HG02885 (cell line): ENCODE data around the gene FLYWCH1.

Source experiments
- ATAC-seq: cut with Tn5 transposase; IDR thresholded peaks from one replicate; pipeline ENCODE4 v1.9.1; 2021; ENCODE audit warnings: mild to moderate bottlenecking; ENCODE audit not compliant: unreplicated experiment, poor library complexity

FLYWCH1 gene

GRCh38 chr16:2911638-2912329 is at the start of gene FLYWCH1:
Gene FLYWCH1 (plus strand): TSS chr16:2911931. CDS start chr16:2929686, 17,755 bp downstream.
- ATAC-seq: peak; percentile 93

- ATAC-seq: no peak
These were observed 46.1 kb upstream of the FLYWCH1 start for GRCh38 chr16:2865651-2866050.

DNA sequence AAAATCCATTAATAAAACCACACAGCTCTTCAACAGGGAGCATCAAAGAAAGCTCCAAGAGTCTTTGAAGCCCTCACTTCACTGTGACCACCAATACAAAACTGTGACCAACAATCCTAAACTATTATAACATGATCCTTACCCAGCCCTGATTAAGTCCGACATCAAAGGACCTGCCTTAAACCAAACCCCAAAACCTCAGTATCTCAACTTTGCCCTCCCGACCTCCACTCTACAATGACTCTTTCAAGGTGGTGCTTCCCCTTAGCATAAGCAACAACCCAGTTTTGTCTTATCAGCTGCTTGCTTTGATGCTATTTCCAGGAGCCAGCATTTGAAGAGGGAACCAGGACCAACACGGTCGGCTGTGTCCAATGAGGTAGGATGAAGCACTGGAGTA is 45.3 kb upstream of the FLYWCH1 start:
- ATAC-seq: no peak

GRCh38 chr16:2867661-2867986 is 44.1 kb upstream of the FLYWCH1 start:
- ATAC-seq: no peak

DNA sequence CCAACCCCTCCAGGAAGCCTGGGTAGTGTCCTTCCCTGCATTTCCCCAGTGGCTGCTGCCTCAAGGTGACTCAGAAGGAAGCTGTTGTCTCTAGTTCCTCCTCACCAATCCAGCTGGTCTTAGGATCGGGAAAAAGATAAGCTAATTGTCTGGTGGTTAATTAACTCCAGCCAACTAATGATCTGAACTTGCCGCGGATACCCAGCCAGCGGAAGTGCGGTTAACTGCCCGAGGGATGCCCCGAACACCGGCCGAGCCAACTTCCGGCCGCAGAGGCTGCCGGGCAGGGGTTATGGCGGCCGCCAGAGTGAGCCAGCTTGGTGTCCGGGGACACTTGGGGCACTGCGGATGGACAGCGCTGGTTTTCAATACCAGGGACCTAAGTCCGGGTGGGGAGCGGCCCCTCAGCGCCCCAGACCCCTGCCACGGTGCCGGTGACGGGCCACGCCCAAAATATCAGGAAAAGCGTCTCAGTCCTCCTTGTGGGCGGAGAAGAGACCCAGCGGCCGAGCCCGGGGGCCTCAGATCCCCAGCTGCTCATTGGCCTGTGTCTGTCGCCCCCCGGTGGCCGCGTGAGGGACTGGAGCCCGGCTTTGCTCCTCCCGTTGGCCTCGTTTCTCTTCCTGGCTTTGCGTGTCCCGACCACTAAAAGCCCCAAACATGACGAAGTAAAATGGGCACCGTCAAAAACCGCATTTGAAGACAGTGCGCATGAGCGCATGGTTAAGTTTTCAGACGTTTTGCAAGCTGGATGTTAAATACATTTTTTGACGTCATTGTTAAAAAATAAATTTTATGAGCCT is 43.5 kb upstream of the FLYWCH1 start:
- ATAC-seq: peak; percentile 89

DNA sequence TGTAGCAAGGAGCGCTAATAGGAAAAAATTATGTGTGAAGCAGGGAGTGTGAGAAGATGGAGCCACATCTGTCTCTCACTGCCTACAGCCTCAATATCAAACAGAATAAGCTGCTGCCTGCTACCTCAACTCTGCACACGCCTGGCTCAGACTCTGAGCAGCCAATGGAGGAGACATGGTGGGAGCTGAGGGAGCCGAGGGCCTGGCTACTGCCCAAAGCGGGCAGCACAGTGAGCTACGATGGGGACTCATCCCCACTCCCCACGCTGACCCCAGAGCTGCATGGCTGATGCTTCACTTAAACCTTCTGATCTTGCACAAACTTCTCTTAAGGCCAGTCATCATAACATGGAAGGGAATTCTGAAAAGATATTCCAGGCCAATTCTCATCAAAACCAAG is 39.8 kb upstream of the FLYWCH1 start:
- no peak for ATAC-seq

DNA sequence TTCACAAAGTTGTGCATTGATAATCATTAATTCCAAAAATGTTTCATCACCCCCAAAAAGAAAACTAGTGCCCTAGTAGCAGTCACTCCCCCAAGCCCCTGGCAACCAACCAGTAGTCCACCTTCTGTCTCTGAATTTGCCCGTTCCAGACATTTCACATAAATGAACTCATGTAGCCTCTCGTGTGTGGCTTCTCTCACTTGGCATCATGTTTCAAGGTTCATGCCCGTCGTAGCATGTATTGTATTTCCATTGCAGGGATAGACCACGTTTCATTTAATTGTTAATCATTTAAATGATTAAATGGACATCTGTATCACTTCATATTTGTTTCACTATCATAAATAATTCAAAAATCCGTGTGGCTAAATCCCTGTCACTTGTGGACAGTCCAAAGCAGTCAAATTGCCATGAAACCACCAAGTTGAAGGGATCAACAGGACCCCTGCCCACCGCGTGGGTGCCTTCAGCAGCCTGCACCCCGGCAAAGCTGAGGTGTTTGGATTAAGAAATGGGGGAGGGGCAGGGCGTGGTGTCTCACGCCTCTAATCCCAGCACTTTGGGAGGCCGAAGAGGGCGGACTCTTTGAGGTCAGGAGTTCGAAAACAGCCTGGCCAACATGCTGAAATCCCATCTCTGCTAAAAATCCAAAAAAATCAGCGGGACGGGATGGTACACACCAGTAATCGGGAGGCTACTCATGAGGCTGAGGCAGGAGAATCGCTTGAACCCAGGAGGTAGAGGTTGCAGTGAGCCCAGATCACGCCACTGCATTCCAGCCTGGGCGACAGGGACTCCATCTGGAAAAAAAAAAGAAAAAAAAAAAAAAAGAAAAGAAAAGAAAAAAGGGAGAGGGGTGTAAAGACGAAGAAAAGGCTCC is 37.5 kb upstream of the FLYWCH1 start:
- ATAC-seq: no peak

- ATAC-seq: peak; percentile 65
These were observed 36.8 kb upstream of the FLYWCH1 start for GRCh38 chr16:2874912-2875362.

DNA sequence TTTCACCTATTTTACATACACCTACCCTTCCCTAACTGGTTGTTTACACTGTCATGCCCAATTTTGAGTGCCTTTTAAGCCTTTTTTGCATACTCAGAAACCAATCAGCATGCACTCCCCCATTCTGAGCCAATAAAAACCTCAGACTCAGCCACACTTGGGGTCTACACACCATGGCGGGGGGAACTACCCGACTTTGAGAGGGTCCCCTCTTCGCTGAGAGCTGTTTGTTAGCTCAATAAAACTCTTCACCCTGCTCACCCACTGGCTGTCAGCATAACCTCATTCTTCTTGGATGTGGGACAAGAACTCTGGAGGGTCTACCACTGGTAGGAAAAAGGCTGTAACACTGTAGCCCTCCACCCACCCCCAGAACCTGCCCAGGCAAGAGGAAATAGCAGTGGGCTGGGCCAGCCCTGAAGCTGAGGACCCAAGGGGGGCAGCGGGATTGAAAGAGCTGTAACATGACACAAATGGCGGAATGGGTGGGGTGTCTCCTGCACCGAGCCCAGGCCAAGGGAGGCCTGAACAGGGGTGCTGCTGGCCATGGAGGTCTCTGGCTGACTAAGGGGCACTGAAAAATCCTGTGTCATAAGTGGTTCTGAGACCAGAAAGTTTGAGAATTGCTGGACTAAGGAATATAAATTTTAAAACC is 31.8 kb upstream of the FLYWCH1 start:
- no peak for ATAC-seq

- ATAC-seq: peak; percentile 8
These were observed 29.7 kb upstream of the FLYWCH1 start for GRCh38 chr16:2881783-2882649.

DNA sequence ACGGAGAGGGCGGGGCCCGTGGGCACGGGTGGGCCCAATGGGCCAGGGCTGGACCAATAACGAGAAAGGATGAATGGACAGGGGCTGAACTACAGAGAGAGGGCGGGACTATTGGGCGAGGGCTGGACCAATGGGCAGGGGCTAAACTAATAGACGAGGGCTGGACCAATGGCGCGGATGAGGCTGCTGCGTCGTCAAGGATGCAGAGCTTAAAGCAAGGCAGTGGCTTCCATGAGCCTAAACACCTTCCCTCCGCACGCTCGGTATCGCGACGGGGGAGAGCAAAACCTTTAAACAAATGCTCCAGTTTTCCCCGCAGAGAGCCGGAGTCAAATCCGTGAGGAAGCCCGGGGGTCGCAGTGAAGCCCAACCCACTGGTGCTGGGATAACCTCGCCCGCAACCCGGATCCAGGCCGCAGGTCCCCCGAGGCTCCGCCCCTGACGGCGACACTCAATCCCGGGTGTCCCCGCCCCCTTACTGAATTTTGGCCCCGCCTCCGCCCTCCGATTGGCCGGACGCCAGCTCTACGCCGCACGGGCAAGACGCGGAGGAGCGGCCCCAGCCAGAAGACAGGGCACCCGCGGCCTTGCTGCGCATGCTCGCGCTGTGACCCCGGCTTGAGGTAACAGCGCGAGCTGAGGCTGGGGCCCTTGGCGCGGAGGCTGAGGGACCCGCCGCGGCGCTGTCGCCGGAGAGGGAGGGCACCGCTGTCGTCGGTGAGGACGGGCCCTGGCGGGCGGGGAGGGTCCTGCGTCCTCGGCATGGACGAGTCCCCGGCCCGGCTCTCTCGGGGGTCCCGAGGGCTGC is 28.9 kb upstream of the FLYWCH1 start, which contains the start of gene FLYWCH2:
TSS of gene FLYWCH2 (plus strand) at position 566 of the 808 bp plus-strand sequence. CDS start 13,235 bp downstream, outside the sequence.
- ATAC-seq: peak; percentile 87

GRCh38 chr16:2883458-2883908 is 28.2 kb upstream of the FLYWCH1 start:
- ATAC-seq: no peak

- no peak for ATAC-seq
These were observed 27.7 kb upstream of the FLYWCH1 start for GRCh38 chr16:2884041-2884451.

- ATAC-seq: no peak
These were observed 17.5 kb upstream of the FLYWCH1 start for GRCh38 chr16:2894231-2894630.

GRCh38 chr16:2895813-2896212 is 15.9 kb upstream of the FLYWCH1 start:
- no peak for ATAC-seq

DNA sequence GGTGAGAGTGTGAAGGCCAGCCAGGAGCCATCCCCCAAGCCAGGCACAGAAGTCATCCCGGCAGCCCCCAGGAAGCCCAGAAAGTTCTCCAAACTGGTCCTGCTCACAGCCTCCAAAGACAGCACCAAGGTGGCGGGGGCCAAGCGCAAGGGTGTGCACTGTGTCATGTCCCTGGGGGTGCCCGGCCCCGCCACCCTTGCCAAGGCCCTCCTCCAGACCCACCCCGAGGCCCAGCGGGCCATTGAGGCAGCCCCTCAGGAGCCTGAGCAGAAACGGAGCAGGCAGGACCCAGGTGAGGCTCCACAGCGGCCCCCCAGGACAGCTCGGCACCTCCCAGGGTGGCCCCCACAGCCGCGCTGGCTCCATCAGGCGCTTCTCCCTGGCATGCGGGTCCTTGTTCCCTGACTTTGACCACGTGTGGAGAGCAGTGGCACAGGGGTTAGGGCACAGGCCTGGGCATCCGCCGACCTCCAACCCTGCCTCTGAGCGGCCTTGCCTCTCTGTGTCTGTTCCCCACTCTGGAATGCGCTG is 15.2 kb upstream of the FLYWCH1 start:
- ATAC-seq: no peak

- no peak for ATAC-seq
These were observed 14.6 kb upstream of the FLYWCH1 start for GRCh38 chr16:2897110-2897509.
